GM19099 (cell line): Measurements from ENCODE around the gene TMEM132D.

Experiments
- POLR2A ChIP-seq: IDR thresholded peaks from 3 replicates; pipeline ENCODE4 v1.6.1; 2011; ENCODE audit warnings: low read depth; ENCODE audit not compliant: insufficient read length; ENCODE audit errors: extremely low read depth

TMEM132D gene

GRCh38 chr12:129096184-129096583 lies 807.6 kb downstream of the TMEM132D start:
- no peak for TF ChIP-seq POLR2A

GRCh38 chr12:129089576-129089975 lies 814.2 kb downstream of the TMEM132D start:
- TF ChIP-seq POLR2A = no peak

- no peak for TF ChIP-seq POLR2A
Observed at GRCh38 chr12:129084875-129085826, 818.7 kb downstream of the TMEM132D start.

GRCh38 chr12:129083121-129083840 lies 820.5 kb downstream of the TMEM132D start:
- no peak for TF ChIP-seq POLR2A

DNA sequence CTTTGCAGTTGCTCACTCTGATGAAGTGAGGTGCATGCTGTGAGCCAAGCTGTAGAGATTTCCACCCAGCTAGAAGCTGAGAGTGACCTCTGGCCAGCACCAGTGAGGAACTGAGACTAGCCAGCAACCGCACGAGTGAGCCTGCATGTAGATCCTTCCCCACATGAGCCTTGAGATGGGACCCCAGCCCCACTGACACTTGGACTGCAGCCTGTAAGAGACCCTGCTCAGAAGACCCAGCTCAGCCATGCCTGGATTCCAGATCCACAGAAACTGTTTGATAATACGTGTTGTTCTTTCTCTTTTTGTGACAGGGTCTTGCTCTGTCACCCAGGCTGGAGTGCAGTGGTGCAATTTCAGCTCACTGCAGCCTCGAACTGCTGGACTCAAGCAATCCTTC lies 821.4 kb downstream of the TMEM132D start:
- TF ChIP-seq POLR2A = no peak

DNA sequence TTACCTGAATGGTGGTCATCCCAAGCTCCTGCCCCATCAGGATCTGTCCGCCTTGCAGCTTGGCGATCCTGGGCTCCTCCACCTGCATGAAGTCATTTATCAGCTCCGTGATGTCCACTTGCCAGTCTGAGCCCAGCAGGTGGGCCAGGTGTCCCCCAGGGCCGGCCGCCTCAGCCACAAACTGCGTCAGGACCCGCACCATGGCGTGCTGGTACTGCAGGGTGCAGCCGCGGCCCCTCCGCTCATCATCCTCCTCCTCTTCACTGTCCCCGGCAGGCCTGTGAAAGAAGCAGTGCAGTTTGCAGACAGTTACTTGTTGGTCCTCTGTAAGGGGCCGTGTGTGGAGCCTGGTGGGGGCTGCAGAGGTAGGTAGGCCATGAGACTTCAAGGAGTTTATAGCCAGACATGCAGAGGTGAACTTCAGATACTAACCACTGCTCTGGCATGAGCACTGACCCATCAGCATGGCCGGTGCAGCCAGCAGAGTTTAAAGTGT lies 822.0 kb downstream of the TMEM132D start:
- no peak for TF ChIP-seq POLR2A

GRCh38 chr12:129080821-129081220 lies 823.0 kb downstream of the TMEM132D start:
- TF ChIP-seq POLR2A = no peak

- TF ChIP-seq POLR2A = no peak
Observed at GRCh38 chr12:129080391-129080790, 823.4 kb downstream of the TMEM132D start.

GRCh38 chr12:129079719-129080118 lies 824.1 kb downstream of the TMEM132D start:
- no peak for TF ChIP-seq POLR2A

DNA sequence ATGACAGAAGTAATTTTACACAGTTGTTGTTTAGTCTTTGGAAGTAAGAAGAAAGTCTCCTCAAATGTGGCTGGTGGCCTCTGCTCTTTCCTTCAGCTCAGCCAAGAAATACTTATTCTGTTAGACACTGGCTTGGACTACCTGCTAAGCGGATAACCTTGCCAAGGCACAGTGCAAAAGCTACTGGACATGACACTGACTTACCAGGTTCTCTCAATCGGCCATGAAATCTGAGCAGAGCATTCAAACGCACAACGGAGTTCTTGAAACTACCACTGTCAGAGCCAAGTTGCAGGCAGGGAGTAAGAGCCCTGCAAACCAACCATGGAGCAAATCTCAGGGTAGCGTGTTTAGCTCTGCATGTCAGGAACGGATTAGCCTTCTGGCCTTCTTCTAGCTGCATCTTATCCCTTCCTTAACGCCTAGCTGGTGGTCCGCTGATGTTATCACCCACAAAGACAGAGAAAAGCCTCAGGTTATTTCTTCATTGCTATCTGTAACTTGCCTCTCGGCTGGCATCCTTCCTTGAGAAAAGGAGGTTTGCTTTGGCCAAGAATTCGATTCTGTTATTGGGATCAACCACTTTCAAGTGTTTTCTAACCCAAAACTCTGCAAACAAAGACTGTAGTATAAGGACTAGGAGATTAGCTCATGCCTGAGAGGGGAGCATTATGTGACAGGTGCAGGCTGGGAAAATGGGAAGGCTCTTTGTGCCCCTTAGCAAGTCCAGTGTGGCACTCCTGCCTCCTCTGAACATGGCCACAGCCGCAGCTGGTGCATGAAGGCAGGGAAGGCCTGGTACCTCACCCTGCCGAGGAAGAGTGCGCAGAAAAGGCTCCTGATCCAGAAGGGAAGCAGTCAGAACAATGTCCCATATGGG lies 827.1 kb downstream of the TMEM132D start:
- TF ChIP-seq POLR2A = no peak

- TF ChIP-seq POLR2A = no peak
Observed at GRCh38 chr12:129075460-129076208, 828.2 kb downstream of the TMEM132D start.

- TF ChIP-seq POLR2A = no peak
Observed at GRCh38 chr12:129074379-129074778, 829.4 kb downstream of the TMEM132D start.

GRCh38 chr12:129073157-129073915 lies 830.5 kb downstream of the TMEM132D start:
- TF ChIP-seq POLR2A = no peak
